ENCODE data around the gene TSPEAR. TPM values are rescaled to one million over a fixed set of nuclear protein-coding genes. Genes with fewer than 3 reads are reported as not detected.

Gene TSPEAR
- total RNA-seq, 1 experiment from 2014 or later, result 2.1 TPM

DNA sequence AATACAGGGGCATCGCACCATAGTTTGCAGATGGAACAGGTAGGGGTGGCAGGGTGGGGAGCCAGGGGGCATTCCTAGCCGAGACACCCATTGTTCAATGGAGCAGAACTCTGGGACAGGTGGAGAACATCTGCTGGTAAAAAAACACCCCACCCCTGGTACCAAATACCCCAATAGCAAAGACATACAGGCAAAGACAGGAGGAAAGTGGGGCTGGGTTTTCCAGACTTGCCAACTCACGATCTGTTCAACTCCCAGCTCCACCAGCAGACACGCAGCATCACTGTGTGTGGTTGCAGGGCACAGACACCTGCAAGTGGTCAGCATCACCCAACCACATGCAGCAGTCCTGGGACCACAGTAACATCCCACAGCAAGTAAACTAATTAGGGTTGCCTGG is 99.8 kb downstream of the TSPEAR start:
- H3K27ac Mint-ChIP-seq, result no peak overlapping the region
- H3K4me3 Mint-ChIP-seq, result no peak overlapping the region
- ChIA-PET CTCF (no interaction called here), POLR2A (no interaction called here)
- H3K27me3 Mint-ChIP-seq (ENCODE audit: low read depth), result peaks cover 4% of the 10 kb centered on the region
- TF ChIP-seq, protein P1, sequence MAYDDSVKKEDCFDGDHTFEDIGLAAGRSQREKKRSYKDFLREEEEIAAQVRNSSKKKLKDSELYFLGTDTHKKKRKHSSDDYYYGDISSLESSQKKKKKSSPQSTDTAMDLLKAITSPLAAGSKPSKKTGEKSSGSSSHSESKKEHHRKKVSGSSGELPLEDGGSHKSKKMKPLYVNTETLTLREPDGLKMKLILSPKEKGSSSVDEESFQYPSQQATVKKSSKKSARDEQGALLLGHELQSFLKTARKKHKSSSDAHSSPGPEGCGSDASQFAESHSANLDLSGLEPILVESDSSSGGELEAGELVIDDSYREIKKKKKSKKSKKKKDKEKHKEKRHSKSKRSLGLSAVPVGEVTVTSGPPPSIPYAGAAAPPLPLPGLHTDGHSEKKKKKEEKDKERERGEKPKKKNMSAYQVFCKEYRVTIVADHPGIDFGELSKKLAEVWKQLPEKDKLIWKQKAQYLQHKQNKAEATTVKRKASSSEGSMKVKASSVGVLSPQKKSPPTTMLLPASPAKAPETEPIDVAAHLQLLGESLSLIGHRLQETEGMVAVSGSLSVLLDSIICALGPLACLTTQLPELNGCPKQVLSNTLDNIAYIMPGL (CRISPR knock-in tag; IDR thresholded peaks at IDR 0.05), result no peak
- TF ChIP-seq, protein P2, sequence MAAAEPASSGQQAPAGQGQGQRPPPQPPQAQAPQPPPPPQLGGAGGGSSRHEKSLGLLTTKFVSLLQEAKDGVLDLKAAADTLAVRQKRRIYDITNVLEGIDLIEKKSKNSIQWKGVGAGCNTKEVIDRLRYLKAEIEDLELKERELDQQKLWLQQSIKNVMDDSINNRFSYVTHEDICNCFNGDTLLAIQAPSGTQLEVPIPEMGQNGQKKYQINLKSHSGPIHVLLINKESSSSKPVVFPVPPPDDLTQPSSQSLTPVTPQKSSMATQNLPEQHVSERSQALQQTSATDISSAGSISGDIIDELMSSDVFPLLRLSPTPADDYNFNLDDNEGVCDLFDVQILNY (CRISPR knock-in tag; IDR thresholded peaks at IDR 0.05), result no peak
- TF ChIP-seq, protein P3, sequence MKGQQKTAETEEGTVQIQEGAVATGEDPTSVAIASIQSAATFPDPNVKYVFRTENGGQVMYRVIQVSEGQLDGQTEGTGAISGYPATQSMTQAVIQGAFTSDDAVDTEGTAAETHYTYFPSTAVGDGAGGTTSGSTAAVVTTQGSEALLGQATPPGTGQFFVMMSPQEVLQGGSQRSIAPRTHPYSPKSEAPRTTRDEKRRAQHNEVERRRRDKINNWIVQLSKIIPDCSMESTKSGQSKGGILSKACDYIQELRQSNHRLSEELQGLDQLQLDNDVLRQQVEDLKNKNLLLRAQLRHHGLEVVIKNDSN (CRISPR knock-in tag; IDR thresholded peaks at IDR 0.05), result no peak
- TF ChIP-seq, protein P4, sequence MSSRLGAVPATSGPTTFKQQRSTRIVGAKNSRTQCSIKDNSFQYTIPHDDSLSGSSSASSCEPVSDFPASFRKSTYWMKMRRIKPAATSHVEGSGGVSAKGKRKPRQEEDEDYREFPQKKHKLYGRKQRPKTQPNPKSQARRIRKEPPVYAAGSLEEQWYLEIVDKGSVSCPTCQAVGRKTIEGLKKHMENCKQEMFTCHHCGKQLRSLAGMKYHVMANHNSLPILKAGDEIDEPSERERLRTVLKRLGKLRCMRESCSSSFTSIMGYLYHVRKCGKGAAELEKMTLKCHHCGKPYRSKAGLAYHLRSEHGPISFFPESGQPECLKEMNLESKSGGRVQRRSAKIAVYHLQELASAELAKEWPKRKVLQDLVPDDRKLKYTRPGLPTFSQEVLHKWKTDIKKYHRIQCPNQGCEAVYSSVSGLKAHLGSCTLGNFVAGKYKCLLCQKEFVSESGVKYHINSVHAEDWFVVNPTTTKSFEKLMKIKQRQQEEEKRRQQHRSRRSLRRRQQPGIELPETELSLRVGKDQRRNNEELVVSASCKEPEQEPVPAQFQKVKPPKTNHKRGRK (CRISPR knock-in tag; IDR thresholded peaks at IDR 0.05; ENCODE audit: borderline replicate concordance), result no peak
- TF ChIP-seq, protein P5, sequence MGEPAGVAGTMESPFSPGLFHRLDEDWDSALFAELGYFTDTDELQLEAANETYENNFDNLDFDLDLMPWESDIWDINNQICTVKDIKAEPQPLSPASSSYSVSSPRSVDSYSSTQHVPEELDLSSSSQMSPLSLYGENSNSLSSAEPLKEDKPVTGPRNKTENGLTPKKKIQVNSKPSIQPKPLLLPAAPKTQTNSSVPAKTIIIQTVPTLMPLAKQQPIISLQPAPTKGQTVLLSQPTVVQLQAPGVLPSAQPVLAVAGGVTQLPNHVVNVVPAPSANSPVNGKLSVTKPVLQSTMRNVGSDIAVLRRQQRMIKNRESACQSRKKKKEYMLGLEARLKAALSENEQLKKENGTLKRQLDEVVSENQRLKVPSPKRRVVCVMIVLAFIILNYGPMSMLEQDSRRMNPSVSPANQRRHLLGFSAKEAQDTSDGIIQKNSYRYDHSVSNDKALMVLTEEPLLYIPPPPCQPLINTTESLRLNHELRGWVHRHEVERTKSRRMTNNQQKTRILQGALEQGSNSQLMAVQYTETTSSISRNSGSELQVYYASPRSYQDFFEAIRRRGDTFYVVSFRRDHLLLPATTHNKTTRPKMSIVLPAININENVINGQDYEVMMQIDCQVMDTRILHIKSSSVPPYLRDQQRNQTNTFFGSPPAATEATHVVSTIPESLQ (CRISPR knock-in tag; IDR thresholded peaks at IDR 0.05), result no peak
- no peak for TF ChIP-seq EMX1 (CRISPR knock-in tag; IDR thresholded peaks at IDR 0.05)
- no peak for TF ChIP-seq ESRRA (CRISPR knock-in tag; IDR thresholded peaks at IDR 0.05; ENCODE audit: borderline replicate concordance)
- no peak for TF ChIP-seq SMAD3 (CRISPR knock-in tag; IDR thresholded peaks at IDR 0.05; ENCODE audit: borderline replicate concordance)
- TF ChIP-seq, protein P6, sequence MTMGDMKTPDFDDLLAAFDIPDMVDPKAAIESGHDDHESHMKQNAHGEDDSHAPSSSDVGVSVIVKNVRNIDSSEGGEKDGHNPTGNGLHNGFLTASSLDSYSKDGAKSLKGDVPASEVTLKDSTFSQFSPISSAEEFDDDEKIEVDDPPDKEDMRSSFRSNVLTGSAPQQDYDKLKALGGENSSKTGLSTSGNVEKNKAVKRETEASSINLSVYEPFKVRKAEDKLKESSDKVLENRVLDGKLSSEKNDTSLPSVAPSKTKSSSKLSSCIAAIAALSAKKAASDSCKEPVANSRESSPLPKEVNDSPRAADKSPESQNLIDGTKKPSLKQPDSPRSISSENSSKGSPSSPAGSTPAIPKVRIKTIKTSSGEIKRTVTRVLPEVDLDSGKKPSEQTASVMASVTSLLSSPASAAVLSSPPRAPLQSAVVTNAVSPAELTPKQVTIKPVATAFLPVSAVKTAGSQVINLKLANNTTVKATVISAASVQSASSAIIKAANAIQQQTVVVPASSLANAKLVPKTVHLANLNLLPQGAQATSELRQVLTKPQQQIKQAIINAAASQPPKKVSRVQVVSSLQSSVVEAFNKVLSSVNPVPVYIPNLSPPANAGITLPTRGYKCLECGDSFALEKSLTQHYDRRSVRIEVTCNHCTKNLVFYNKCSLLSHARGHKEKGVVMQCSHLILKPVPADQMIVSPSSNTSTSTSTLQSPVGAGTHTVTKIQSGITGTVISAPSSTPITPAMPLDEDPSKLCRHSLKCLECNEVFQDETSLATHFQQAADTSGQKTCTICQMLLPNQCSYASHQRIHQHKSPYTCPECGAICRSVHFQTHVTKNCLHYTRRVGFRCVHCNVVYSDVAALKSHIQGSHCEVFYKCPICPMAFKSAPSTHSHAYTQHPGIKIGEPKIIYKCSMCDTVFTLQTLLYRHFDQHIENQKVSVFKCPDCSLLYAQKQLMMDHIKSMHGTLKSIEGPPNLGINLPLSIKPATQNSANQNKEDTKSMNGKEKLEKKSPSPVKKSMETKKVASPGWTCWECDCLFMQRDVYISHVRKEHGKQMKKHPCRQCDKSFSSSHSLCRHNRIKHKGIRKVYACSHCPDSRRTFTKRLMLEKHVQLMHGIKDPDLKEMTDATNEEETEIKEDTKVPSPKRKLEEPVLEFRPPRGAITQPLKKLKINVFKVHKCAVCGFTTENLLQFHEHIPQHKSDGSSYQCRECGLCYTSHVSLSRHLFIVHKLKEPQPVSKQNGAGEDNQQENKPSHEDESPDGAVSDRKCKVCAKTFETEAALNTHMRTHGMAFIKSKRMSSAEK (CRISPR knock-in tag; IDR thresholded peaks at IDR 0.05; ENCODE audit: borderline replicate concordance), result no peak
- no peak for TF ChIP-seq RORB (CRISPR knock-in tag; IDR thresholded peaks at IDR 0.05)
- TF ChIP-seq PRRX2 (CRISPR knock-in tag; IDR thresholded peaks at IDR 0.05), result no peak
- no peak for TF ChIP-seq JAZF1 (CRISPR knock-in tag; IDR thresholded peaks at IDR 0.05)
- TF ChIP-seq, protein P7, sequence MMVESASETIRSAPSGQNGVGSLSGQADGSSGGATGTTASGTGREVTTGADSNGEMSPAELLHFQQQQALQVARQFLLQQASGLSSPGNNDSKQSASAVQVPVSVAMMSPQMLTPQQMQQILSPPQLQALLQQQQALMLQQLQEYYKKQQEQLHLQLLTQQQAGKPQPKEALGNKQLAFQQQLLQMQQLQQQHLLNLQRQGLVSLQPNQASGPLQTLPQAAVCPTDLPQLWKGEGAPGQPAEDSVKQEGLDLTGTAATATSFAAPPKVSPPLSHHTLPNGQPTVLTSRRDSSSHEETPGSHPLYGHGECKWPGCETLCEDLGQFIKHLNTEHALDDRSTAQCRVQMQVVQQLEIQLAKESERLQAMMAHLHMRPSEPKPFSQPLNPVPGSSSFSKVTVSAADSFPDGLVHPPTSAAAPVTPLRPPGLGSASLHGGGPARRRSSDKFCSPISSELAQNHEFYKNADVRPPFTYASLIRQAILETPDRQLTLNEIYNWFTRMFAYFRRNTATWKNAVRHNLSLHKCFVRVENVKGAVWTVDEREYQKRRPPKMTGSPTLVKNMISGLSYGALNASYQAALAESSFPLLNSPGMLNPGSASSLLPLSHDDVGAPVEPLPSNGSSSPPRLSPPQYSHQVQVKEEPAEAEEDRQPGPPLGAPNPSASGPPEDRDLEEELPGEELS (CRISPR knock-in tag; IDR thresholded peaks at IDR 0.05), result no peak
- no peak for TF ChIP-seq ZNF219 (CRISPR knock-in tag; IDR thresholded peaks at IDR 0.05; ENCODE audit: borderline replicate concordance)
- TF ChIP-seq, protein P8, sequence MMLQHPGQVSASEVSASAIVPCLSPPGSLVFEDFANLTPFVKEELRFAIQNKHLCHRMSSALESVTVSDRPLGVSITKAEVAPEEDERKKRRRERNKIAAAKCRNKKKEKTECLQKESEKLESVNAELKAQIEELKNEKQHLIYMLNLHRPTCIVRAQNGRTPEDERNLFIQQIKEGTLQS (CRISPR knock-in tag; conservative IDR thresholded peaks at IDR 0.05), result no peak
- TF ChIP-seq NR2C2 (CRISPR knock-in tag; IDR thresholded peaks at IDR 0.05), result no peak
- no peak for TF ChIP-seq KAT7 (CRISPR knock-in tag; IDR thresholded peaks at IDR 0.05; ENCODE audit: borderline replicate concordance)
- TF ChIP-seq FOXJ3 (CRISPR knock-in tag; IDR thresholded peaks at IDR 0.05; ENCODE audit: borderline replicate concordance), result no peak
- no peak for TF ChIP-seq GABPB1 (CRISPR knock-in tag; IDR thresholded peaks at IDR 0.05)
- TF ChIP-seq, protein P9, sequence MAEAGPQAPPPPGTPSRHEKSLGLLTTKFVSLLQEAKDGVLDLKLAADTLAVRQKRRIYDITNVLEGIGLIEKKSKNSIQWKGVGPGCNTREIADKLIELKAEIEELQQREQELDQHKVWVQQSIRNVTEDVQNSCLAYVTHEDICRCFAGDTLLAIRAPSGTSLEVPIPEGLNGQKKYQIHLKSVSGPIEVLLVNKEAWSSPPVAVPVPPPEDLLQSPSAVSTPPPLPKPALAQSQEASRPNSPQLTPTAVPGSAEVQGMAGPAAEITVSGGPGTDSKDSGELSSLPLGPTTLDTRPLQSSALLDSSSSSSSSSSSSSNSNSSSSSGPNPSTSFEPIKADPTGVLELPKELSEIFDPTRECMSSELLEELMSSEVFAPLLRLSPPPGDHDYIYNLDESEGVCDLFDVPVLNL (CRISPR knock-in tag; IDR thresholded peaks at IDR 0.05; ENCODE audit: borderline replicate concordance, low read depth), result no peak
- ATAC-seq (no peak), DNase-seq (ENCODE audit: low spot score) (no peak)
- peaks cover 33% of the 10 kb centered on the region for H3K36me3 Mint-ChIP-seq
- peaks cover 33% of the 10 kb centered on the region for H3K9me3 Mint-ChIP-seq
- H3K4me1 Mint-ChIP-seq, result peaks cover 16% of the 10 kb centered on the region
